H9 (cell line): Measurements from ENCODE around the gene LRP10. TPM values are rescaled to one million over a fixed set of nuclear protein-coding genes. Genes with fewer than 3 reads are reported as not detected.
A peak's percentile ranks its signal among the peaks of the same experiment; 100 is the strongest.

Experiments
- DNase-seq: peaks from one replicate; pipeline ENCODE4 v3.0.0-alpha.2; 2017
- H2AFZ ChIP-seq: one replicate; pipeline ENCODE4 v1.6.1; 2013; ENCODE audit warnings: mild to moderate bottlenecking, low read length, control low read depth, moderate library complexity
- H2AK5ac ChIP-seq: 2 replicates; pipeline ENCODE4 v1.6.1; 2013; ENCODE audit warnings: low read length, control low read depth, mixed read lengths; ENCODE audit not compliant: insufficient read length
- H2BK120ac ChIP-seq: one replicate; pipeline ENCODE4 v1.6.1; 2013; ENCODE audit warnings: low read depth, mild to moderate bottlenecking, low read length, control low read depth, inconsistent platforms; ENCODE audit not compliant: poor library complexity, severe bottlenecking
- H2BK12ac ChIP-seq: 2 replicates; pipeline ENCODE4 v1.6.1; 2013; ENCODE audit warnings: low read length, control low read depth, mixed read lengths, low read depth; ENCODE audit not compliant: insufficient read length
- H2BK15ac ChIP-seq: 2 replicates; pipeline ENCODE4 v1.6.1; 2013; ENCODE audit warnings: low read depth, low read length, control low read depth
- H2BK20ac ChIP-seq: one replicate; pipeline ENCODE4 v1.6.1; 2013; ENCODE audit warnings: low read depth, mild to moderate bottlenecking, low read length, control low read depth, inconsistent platforms; ENCODE audit not compliant: poor library complexity, severe bottlenecking
- H2BK5ac ChIP-seq: 2 replicates; pipeline ENCODE4 v1.6.1; 2013; ENCODE audit warnings: low read length, control low read depth, mixed read lengths; ENCODE audit not compliant: insufficient read length
- H3K14ac ChIP-seq: 2 replicates; pipeline ENCODE4 v1.6.1; 2013; ENCODE audit warnings: low read length, control low read depth; ENCODE audit not compliant: insufficient read depth
- H3K18ac ChIP-seq: 2 replicates; pipeline ENCODE4 v1.6.1; 2013; ENCODE audit warnings: low read depth, mild to moderate bottlenecking, mixed read lengths, low read length, control low read depth; ENCODE audit not compliant: insufficient read length
- H3K23ac ChIP-seq: 2 replicates; pipeline ENCODE4 v1.6.1; 2013; ENCODE audit warnings: low read length, control low read depth, mixed read lengths, low read depth; ENCODE audit not compliant: insufficient read length
- H3K23me2 ChIP-seq: 2 replicates; pipeline ENCODE4 v1.6.1; 2013; ENCODE audit warnings: low read depth, mild to moderate bottlenecking, mixed read lengths, low read length, control low read depth; ENCODE audit not compliant: insufficient read length, poor library complexity, severe bottlenecking
- H3K27ac ChIP-seq: 2 replicates; pipeline ENCODE4 v1.5.1; 2013; ENCODE audit warnings: low read length, control low read depth, mixed read lengths, low read depth; ENCODE audit not compliant: insufficient read length
- H3K27me3 ChIP-seq: 2 replicates; pipeline ENCODE4 v1.6.1; 2013; ENCODE audit warnings: low read length, control low read depth, inconsistent platforms; ENCODE audit not compliant: insufficient read depth
- H3K4ac ChIP-seq: 2 replicates; pipeline ENCODE4 v1.6.1; 2013; ENCODE audit warnings: low read depth, mild to moderate bottlenecking, control low read depth, inconsistent platforms, low read length, moderate library complexity
- H3K4me1 ChIP-seq: 2 replicates; pipeline ENCODE4 v1.6.1; 2013; ENCODE audit warnings: low read length, control low read depth, inconsistent platforms; ENCODE audit not compliant: insufficient read depth
- H3K4me2 ChIP-seq: 2 replicates; pipeline ENCODE4 v1.6.1; 2013; ENCODE audit warnings: low read length, control low read depth, mixed read lengths; ENCODE audit not compliant: insufficient read length, insufficient read depth
- H3K56ac ChIP-seq: 2 replicates; pipeline ENCODE4 v1.6.1; 2013; ENCODE audit warnings: low read depth, mild to moderate bottlenecking, mixed read lengths, low read length, control low read depth; ENCODE audit not compliant: insufficient read length
- H3K79me1 ChIP-seq: 2 replicates; pipeline ENCODE4 v1.6.1; 2013; ENCODE audit warnings: low read depth, mild to moderate bottlenecking, moderate library complexity, low read length, control low read depth, inconsistent platforms; ENCODE audit not compliant: insufficient read depth, poor library complexity, severe bottlenecking
- H3K79me2 ChIP-seq: 2 replicates; pipeline ENCODE4 v1.6.1; 2013; ENCODE audit warnings: low read length, control low read depth, inconsistent platforms; ENCODE audit not compliant: insufficient read depth
- H3K9ac ChIP-seq: 2 replicates; pipeline ENCODE4 v1.6.1; 2013; ENCODE audit warnings: low read length, control low read depth, mixed read lengths; ENCODE audit not compliant: insufficient read length; ENCODE audit errors: extremely low read depth
- H3K9me3 ChIP-seq: one replicate; pipeline ENCODE4 v1.6.1; 2013; ENCODE audit warnings: low read depth, low read length, inconsistent platforms; ENCODE audit not compliant: control insufficient read depth
- H3T11ph ChIP-seq: one replicate; pipeline ENCODE4 v1.6.1; 2013; ENCODE audit warnings: mild to moderate bottlenecking, low read length, control low read depth, inconsistent platforms
- H4K20me1 ChIP-seq: one replicate; pipeline ENCODE4 v1.6.1; 2013; ENCODE audit not compliant: control insufficient read depth, insufficient read length, insufficient read depth
- H4K5ac ChIP-seq: 2 replicates; pipeline ENCODE4 v1.6.1; 2013; ENCODE audit warnings: low read depth, mild to moderate bottlenecking, mixed read lengths, low read length, control low read depth; ENCODE audit not compliant: insufficient read length
- H4K8ac ChIP-seq: replicated peaks from 2 replicates; pipeline ENCODE4 v1.6.1; 2013; ENCODE audit warnings: low read length, control low read depth, mixed read lengths, low read depth; ENCODE audit not compliant: insufficient read length
- H4K91ac ChIP-seq: 2 replicates; pipeline ENCODE4 v1.6.1; 2013; ENCODE audit warnings: low read depth, mild to moderate bottlenecking, moderate library complexity, mixed read lengths, low read length, control low read depth; ENCODE audit not compliant: insufficient read length
- H3K27ac Mint-ChIP-seq, 3 experiments: 2 replicates in 2 of 3; 3 replicates in 1 of 3; pipeline ENCODE4 v1.8.0; 2020 to 2021; ENCODE audit warnings: mixed read lengths in 3 of 3, mild to moderate bottlenecking in 1 of 3, moderate library complexity in 1 of 3
- H3K27me3 Mint-ChIP-seq: 2 replicates; pipeline ENCODE4 v1.8.0; 2021; ENCODE audit warnings: low read depth, mild to moderate bottlenecking, moderate library complexity, mixed read lengths
- H3K36me3 Mint-ChIP-seq, 3 experiments: 2 replicates in 2 of 3; 3 replicates in 1 of 3; pipeline ENCODE4 v1.8.0; 2020 to 2021; ENCODE audit warnings: low read depth in 3 of 3, mixed read lengths in 3 of 3; ENCODE audit not compliant: insufficient read depth in 1 of 3
- H3K4me1 Mint-ChIP-seq, 2 experiments: 2 replicates each; pipeline ENCODE4 v1.8.0; 2020; ENCODE audit warnings: mixed read lengths in 2 of 2
- H3K4me3 Mint-ChIP-seq, 2 experiments: 2 replicates in 1 of 2; 3 replicates in 1 of 2; pipeline ENCODE4 v1.8.0; 2020 to 2021; ENCODE audit warnings: mild to moderate bottlenecking in 2 of 2, mixed read lengths in 2 of 2, moderate library complexity in 1 of 2
- H3K9me3 Mint-ChIP-seq, 2 experiments: 2 replicates in 1 of 2; 3 replicates in 1 of 2; pipeline ENCODE4 v1.8.0; 2020; ENCODE audit warnings: mild to moderate bottlenecking in 2 of 2, mixed read lengths in 2 of 2, moderate library complexity in 1 of 2
- WGBS: extraction: QIAGEN DNeasy Blood & Tissue Kit; methylation state at CpG from one replicate; pipeline ENCODE4 v1.1.7; 2013; ENCODE audit warnings: missing lambda C conversion rate, low lambda C conversion rate, mixed read lengths; ENCODE audit not compliant: insufficient read length; ENCODE audit errors: extremely low coverage; 5-methylcytosine and 5-hydroxymethylcytosine counted together
- total RNA-seq: library from RNA; stranded (reverse); gene quantifications from 2 replicates; pipeline ENCODE4 v1.2.1, GENCODE V29; 2021
- TF ChIP-seq, protein P1 (sequence below): fragments of 200-600 bp; sonication (generic); conservative IDR thresholded peaks from 3 replicates; pipeline ENCODE4 v1.8.0; 2021; ENCODE audit warnings: antibody characterized with exemption, mild to moderate bottlenecking

Gene LRP10
- total RNA-seq, 1 experiment from 2014 or later = 13.3 TPM

DNA sequence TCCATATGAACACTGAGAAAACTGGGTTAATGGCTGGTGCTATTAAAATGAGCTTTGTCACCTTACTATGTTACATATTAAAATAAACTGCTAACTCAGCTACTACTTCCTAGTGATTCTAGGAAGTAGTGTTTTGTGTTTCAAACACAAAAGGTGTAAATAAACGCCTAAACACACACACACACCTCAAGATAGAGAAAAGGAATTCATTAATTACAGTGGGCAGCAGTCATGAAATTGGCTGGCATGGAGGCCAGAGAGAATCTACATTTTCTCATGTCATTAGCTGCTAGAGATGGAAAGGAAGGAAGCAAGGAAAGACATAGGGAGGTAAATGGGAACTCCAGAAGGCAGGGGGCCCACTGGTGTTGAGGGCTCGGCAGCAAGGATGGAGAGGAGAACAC lies 58.4 kb downstream of the LRP10 start:
- Histone ChIP-seq H3K14ac (no peak overlapping the region), H3K9me3 (no peaks in the 10 kb centered on the region), H3K4me2 (peak overlapping the region; percentile 72), H2AK5ac (no peak overlapping the region), H3K79me2 (peaks cover 5% of the 10 kb centered on the region), H3T11ph (no peak overlapping the region), H4K5ac (no peak overlapping the region), H2BK12ac (no peak overlapping the region), H3K27me3 (no peaks in the 10 kb centered on the region), H2BK5ac (no peak overlapping the region), H3K9ac (peak overlapping the region; percentile 8), H2AFZ (no peak overlapping the region), H3K27ac (no peak overlapping the region), H3K18ac (no peak overlapping the region), H3K23ac (no peak overlapping the region), H2BK120ac (no peak overlapping the region), H3K4me1 (peaks cover 3% of the 10 kb centered on the region), H3K56ac (no peak overlapping the region), H3K4ac (no peak overlapping the region), H4K20me1 (no peaks in the 10 kb centered on the region), H3K79me1 (no peaks in the 10 kb centered on the region), H3K23me2 (peaks cover 12% of the 10 kb centered on the region), H4K91ac (no peak overlapping the region), H2BK15ac (no peak overlapping the region), H2BK20ac (no peak overlapping the region), H4K8ac (no peak overlapping the region)
- Mint-ChIP-seq H3K4me1 (peaks cover 6 to 11% of the 10 kb centered on the region in 2 experiments), H3K27me3 (no peaks in the 10 kb centered on the region), H3K4me3 (no peak overlapping the region), H3K9me3 (no peaks in the 10 kb centered on the region), H3K27ac (no peak overlapping the region), H3K36me3 (peaks cover 17 to 24% (median 23%) of the 10 kb centered on the region in 3 experiments; a peak in 6 of 7 replicates)
- DNase-seq = no peak
- no CpG with 5 or more reads among the region's 2 CpGs for WGBS
- TF ChIP-seq, protein P1, sequence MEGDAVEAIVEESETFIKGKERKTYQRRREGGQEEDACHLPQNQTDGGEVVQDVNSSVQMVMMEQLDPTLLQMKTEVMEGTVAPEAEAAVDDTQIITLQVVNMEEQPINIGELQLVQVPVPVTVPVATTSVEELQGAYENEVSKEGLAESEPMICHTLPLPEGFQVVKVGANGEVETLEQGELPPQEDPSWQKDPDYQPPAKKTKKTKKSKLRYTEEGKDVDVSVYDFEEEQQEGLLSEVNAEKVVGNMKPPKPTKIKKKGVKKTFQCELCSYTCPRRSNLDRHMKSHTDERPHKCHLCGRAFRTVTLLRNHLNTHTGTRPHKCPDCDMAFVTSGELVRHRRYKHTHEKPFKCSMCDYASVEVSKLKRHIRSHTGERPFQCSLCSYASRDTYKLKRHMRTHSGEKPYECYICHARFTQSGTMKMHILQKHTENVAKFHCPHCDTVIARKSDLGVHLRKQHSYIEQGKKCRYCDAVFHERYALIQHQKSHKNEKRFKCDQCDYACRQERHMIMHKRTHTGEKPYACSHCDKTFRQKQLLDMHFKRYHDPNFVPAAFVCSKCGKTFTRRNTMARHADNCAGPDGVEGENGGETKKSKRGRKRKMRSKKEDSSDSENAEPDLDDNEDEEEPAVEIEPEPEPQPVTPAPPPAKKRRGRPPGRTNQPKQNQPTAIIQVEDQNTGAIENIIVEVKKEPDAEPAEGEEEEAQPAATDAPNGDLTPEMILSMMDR = no peak

Other genes starting within 250 kb of the LRP10 start
- not detected in 2 replicates for gene OR6J1, start 227.4 kb upstream of the LRP10 start, total RNA-seq
- 115 and 128 TPM in 2 replicates for gene OXA1L, start 105.1 kb upstream of the LRP10 start, total RNA-seq
- 2.5 and 3.1 TPM in 2 replicates for gene SLC7A7, start 56.3 kb upstream of the LRP10 start, total RNA-seq
- gene MRPL52, start 41.9 kb upstream of the LRP10 start, total RNA-seq = 174 and 190 TPM in 2 replicates
- 56.5 and 60.3 TPM in 2 replicates for gene MMP14, start 35.2 kb upstream of the LRP10 start, total RNA-seq
- gene REM2, start 11.5 kb downstream of the LRP10 start, total RNA-seq = 1.2 and 1.4 TPM in 2 replicates
- gene RBM23, start 47.4 kb downstream of the LRP10 start, total RNA-seq = 77.2 and 79.0 TPM in 2 replicates
- 141 and 147 TPM in 2 replicates for gene PRMT5, start 57.6 kb downstream of the LRP10 start, total RNA-seq
- 62.7 and 66.3 TPM in 2 replicates for gene HAUS4, start 85.3 kb downstream of the LRP10 start, total RNA-seq
- 44.3 and 44.9 TPM in 2 replicates for gene AJUBA, start 110.8 kb downstream of the LRP10 start, total RNA-seq
- gene C14orf93, start 138.4 kb downstream of the LRP10 start, total RNA-seq = 6.9 and 8.2 TPM in 2 replicates
- gene PSMB5, start 163.2 kb downstream of the LRP10 start, total RNA-seq = 252 and 253 TPM in 2 replicates
- not detected in 2 replicates for gene PSMB11, start 170.5 kb downstream of the LRP10 start, total RNA-seq
- 16.7 and 16.9 TPM in 2 replicates for gene CDH24, start 185.8 kb downstream of the LRP10 start, total RNA-seq
- 314 and 333 TPM in 2 replicates for gene ACIN1, start 223.4 kb downstream of the LRP10 start, total RNA-seq
- gene C14orf119, start 223.8 kb downstream of the LRP10 start, total RNA-seq = 65.1 and 66.9 TPM in 2 replicates
- not detected in 2 replicates for gene CIROP, start 233.2 kb downstream of the LRP10 start, total RNA-seq
- not detected in 2 replicates for gene CEBPE, start 247.5 kb downstream of the LRP10 start, total RNA-seq